Smooth muscle cell (in vitro differentiated cells): ENCODE data around the gene PHLDB1. TPM values are rescaled to one million over a fixed set of nuclear protein-coding genes. Genes with fewer than 3 reads are reported as not detected.
A peak's percentile ranks its signal among the peaks of the same experiment; 100 is the strongest.
"Not testable (repeated sequence)": the region's sequence is repeated elsewhere in the genome, so short reads cannot be mapped to it uniquely, and the experiment has no call there.

Experiments used
- DNase-seq: peaks from one replicate; lab custom pipeline; 2025; ENCODE audit not compliant: unreplicated experiment; lab: John Stamatoyannopoulos, UW
- H2AFZ ChIP-seq: fragments of 200-600 bp; sonication (generic); 2 replicates; pipeline ENCODE4 v1.6.0; 2016; ENCODE audit warnings: antibody characterized with exemption, low read depth, mild to moderate bottlenecking
- H3F3A ChIP-seq: fragments of 200-600 bp; sonication (generic); 2 replicates; pipeline ENCODE4 v1.6.0; 2017; ENCODE audit warnings: antibody characterized with exemption, low read depth
- H3K27ac ChIP-seq: fragments of 200-600 bp; sonication (generic); 2 replicates; pipeline ENCODE4 v1.5.1; 2016; ENCODE audit warnings: low read depth, mild to moderate bottlenecking
- H3K27me3 ChIP-seq: fragments of 200-600 bp; sonication (generic); 2 replicates; pipeline ENCODE4 v1.6.1; 2016; ENCODE audit warnings: low read depth, mild to moderate bottlenecking
- H3K36me3 ChIP-seq: fragments of 200-600 bp; sonication (generic); 2 replicates; pipeline ENCODE4 v1.5.1; 2016; ENCODE audit warnings: low read depth
- H3K4me1 ChIP-seq: fragments of 200-600 bp; sonication (generic); 2 replicates; pipeline ENCODE4 v1.5.1; 2016; ENCODE audit warnings: low read depth
- H3K4me2 ChIP-seq: fragments of 200-600 bp; sonication (generic); 2 replicates; pipeline ENCODE4 v1.6.0; 2016; ENCODE audit warnings: mild to moderate bottlenecking
- H3K4me3 ChIP-seq: fragments of 200-600 bp; sonication (generic); 2 replicates; pipeline ENCODE4 v1.5.1; 2016; ENCODE audit warnings: mild to moderate bottlenecking
- H3K79me2 ChIP-seq: fragments of 200-600 bp; sonication (generic); 2 replicates; pipeline ENCODE4 v1.6.0; 2016; ENCODE audit warnings: low read depth, mild to moderate bottlenecking
- H3K9ac ChIP-seq: fragments of 200-600 bp; sonication (generic); 2 replicates; pipeline ENCODE4 v1.6.0; 2016; ENCODE audit warnings: low read depth
- H3K9me3 ChIP-seq: fragments of 200-600 bp; sonication (generic); replicated peaks from 2 replicates; pipeline ENCODE4 v1.5.1; 2016; ENCODE audit warnings: low read depth
- H4K20me1 ChIP-seq: fragments of 200-600 bp; sonication (generic); 2 replicates; pipeline ENCODE4 v1.6.0; 2016; ENCODE audit warnings: low read depth
- CTCF ChIP-seq: fragments of 200-600 bp; sonication (generic); IDR thresholded peaks from 2 replicates; pipeline ENCODE4 v1.5.1; 2017; ENCODE audit warnings: borderline replicate concordance, mild to moderate bottlenecking, antibody characterized with exemption; ENCODE audit not compliant: insufficient read depth, poor library complexity, severe bottlenecking
- WGBS: methylation state at CpG from one replicate; pipeline ENCODE4 v1.1.7; 2016; ENCODE audit warnings: low lambda C conversion rate; 5-methylcytosine and 5-hydroxymethylcytosine counted together
- polyA plus RNA-seq: library from polyadenylated mRNA; unstranded; fragments of >200 nt; fragmentation: Nextera tagmentation; extraction: Ambion mirVana; gene quantifications from 2 replicates; pipeline ENCODE4 v1.2.1, GENCODE V29; 2016
- total RNA-seq: library from RNA; depleted of rRNA; stranded (reverse); fragments of >200 nt; gene quantifications from 2 replicates; pipeline ENCODE4 v1.2.3, GENCODE V29; 2014

PHLDB1 gene
- total and polyA plus RNA-seq, 2 experiments from 2014 or later, result 86.0 to 89.0 TPM

GRCh38 chr11:118677977-118678376 is 70.6 kb downstream of the PHLDB1 start:
- Histone ChIP-seq H4K20me1 (no peaks in the 10 kb centered on the region), H3K4me1 (no peaks in the 10 kb centered on the region), H3F3A (no peaks in the 10 kb centered on the region), H3K27ac (no peak overlapping the region), H3K79me2 (no peaks in the 10 kb centered on the region), H3K36me3 (no peaks in the 10 kb centered on the region), H3K9me3 (no peaks in the 10 kb centered on the region), H3K9ac (no peak overlapping the region), H3K4me3 (no peak overlapping the region), H2AFZ (no peak overlapping the region), H3K27me3 (no peaks in the 10 kb centered on the region), H3K4me2 (no peak overlapping the region)
- 89% methylated on average over 6 of the region's 6 CpGs for WGBS
- no peak for TF ChIP-seq CTCF
- DNase-seq, result no peak

DNA sequence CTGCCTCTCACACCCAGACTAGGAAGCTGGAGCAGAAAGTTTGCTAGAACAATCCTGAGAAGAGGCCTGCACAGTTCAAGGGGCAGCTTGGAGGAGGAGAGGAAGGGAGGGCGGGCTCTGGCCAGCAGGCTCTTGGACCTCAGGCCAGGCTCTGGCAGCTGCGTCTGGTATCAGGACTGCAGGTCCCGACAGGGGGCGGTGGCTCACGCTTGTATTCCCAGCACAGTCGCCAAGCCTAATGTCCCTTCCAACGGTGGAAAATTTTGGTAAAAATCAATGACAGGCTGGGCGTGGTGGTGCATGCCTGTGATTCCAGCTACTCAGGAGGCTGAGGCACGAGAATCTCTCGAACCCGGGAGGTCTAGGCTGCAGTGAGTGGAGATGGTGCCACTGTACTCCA is 71.5 kb downstream of the PHLDB1 start:
- H3K9ac ChIP-seq, DNase-seq, H3K4me1 ChIP-seq, H3K79me2 ChIP-seq, H4K20me1 ChIP-seq, H3K4me3 ChIP-seq, H3K27ac ChIP-seq, H3F3A ChIP-seq, H2AFZ ChIP-seq, H3K36me3 ChIP-seq, H3K4me2 ChIP-seq, H3K27me3 ChIP-seq, H3K9me3 ChIP-seq: not testable (repeated sequence)
- 42% methylated on average over 11 of the region's 11 CpGs for WGBS
- TF ChIP-seq CTCF, result peak; percentile 3

DNA sequence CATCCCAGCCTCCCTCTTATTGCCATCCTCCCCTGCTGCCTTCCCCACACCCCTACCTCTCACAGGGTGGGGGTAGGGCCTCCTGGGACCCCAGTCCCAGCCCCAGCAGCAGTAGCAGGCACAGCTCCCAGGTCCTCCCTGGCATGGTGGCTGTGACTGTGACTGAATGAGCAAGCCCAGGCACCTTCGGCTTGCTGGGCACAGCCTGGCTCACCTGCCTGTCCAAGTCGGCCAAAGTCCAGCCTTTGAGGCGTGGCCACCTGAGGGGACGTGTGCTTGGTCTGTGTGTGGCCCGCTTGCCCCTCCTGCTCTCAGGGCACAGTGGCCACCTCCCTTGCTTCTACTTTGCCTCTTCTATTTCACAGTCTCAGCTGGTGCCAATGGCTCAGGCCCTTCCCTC is 72.1 kb downstream of the PHLDB1 start, which contains the start of gene TREH:
Gene TREH (minus strand): TSS at position 168 of the 400 bp plus-strand sequence. CDS start 23 bp downstream, at position 145.
- no peak within 1 kb of the TSS for H3K4me2 ChIP-seq
- DNase-seq, result no peak
- H3K79me2 ChIP-seq, result no peaks in the 10 kb centered on the region
- no peak within 1 kb of the TSS for H3K9ac ChIP-seq
- no peak for TF ChIP-seq CTCF
- no peaks in the 10 kb centered on the region for H3K9me3 ChIP-seq
- no peaks in the 10 kb centered on the region for H3F3A ChIP-seq
- no peaks in the 10 kb centered on the region for H4K20me1 ChIP-seq
- no peak within 1 kb of the TSS for H2AFZ ChIP-seq
- no peaks in the 10 kb centered on the region for H3K4me1 ChIP-seq
- no peak within 1 kb of the TSS for H3K4me3 ChIP-seq
- H3K27me3 ChIP-seq, result no peaks in the 10 kb centered on the region
- WGBS, result 91% methylated on average over 5 of the region's 5 CpGs
- H3K27ac ChIP-seq, result no peak within 1 kb of the TSS
- no peaks in the 10 kb centered on the region for H3K36me3 ChIP-seq

- Histone ChIP-seq H3F3A (no peaks in the 10 kb centered on the region), H3K4me2 (no peak overlapping the region), H3K4me1 (no peaks in the 10 kb centered on the region), H3K9me3 (no peaks in the 10 kb centered on the region), H3K9ac (no peak overlapping the region), H3K36me3 (no peaks in the 10 kb centered on the region), H3K27me3 (no peaks in the 10 kb centered on the region), H2AFZ (no peak overlapping the region), H4K20me1 (no peaks in the 10 kb centered on the region), H3K79me2 (no peaks in the 10 kb centered on the region), H3K27ac (no peak overlapping the region), H3K4me3 (no peak overlapping the region)
- DNase-seq, result no peak
- 100% methylated on average over 1 of the region's 1 CpG for WGBS
- TF ChIP-seq CTCF, result no peak
These were observed 75.0 kb downstream of the PHLDB1 start for GRCh38 chr11:118682372-118682771.

DNA sequence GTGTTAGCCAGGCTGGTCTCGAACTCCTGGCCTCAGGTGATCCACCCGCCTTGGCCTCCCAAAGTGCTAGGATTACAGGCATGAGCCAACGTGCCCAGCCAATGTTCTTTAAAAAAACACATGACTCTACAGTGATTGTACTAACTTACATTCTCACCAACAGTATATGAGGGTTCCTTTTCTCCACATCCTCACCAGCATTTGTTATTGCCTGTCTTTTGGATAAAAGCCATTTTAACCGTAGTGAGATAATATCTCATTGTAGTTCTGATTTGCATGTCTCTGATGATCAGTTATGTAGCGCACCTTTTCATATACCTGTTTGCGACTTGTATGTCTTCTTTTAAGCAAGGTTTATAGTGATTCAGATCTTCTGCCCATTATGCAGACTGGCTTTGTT is 75.5 kb downstream of the PHLDB1 start:
- WGBS, result 84% methylated on average over 6 of the region's 6 CpGs
- H2AFZ ChIP-seq, H4K20me1 ChIP-seq, H3K36me3 ChIP-seq, DNase-seq, H3K27me3 ChIP-seq, H3F3A ChIP-seq, H3K4me3 ChIP-seq, H3K4me2 ChIP-seq, H3K9me3 ChIP-seq, H3K4me1 ChIP-seq, H3K27ac ChIP-seq, H3K9ac ChIP-seq, H3K79me2 ChIP-seq: not testable (repeated sequence)
